ENCODE measurements around the gene POLN. TPM values are rescaled to one million over a fixed set of nuclear protein-coding genes. Genes with fewer than 3 reads are reported as not detected.

POLN gene
- total and polyA plus RNA-seq, 2 experiments from 2014 or later: 1.7 to 2.0 TPM

DNA sequence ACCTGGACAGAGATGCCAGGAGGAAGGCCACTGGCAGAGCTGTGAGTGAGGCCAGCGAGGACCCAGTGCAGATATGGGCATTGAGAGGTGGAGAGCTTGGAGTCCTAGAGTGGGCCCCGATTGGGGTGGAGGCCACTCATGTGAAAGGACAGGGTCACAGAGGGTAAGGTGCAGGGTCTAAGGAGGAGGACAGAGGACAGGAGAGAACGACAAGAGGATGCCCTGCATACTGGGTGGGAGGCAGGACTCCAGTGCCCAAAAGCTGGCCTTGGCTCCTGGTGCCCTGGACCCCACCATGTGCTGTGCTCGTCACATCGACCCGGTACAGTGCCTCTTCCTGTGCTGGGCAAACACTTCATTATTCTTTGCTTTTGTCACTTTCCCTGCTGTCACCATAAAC lies 116.1 kb downstream of the POLN start:
- 89% methylated on average over 6 of the region's 6 CpGs for WGBS (ENCODE audit: low lambda C conversion rate, missing lambda C conversion rate)
- no peak for TF ChIP-seq EZH2 (IDR thresholded peaks at IDR 0.05; ENCODE audit: borderline replicate concordance)
- no peak for TF ChIP-seq CTCF (IDR thresholded peaks at IDR 0.05; ENCODE audit: poor library complexity)
- TF ChIP-seq EZH2phosphoT487 (IDR thresholded peaks at IDR 0.05; ENCODE audit: low read depth, severe bottlenecking, unreplicated experiment): no peak
- DNase-seq (ENCODE audit: low spot score): no peak
- Histone ChIP-seq H3K9me2 (replicated peaks; ENCODE audit: insufficient read depth) (no peaks in the 10 kb centered on the region), H3K79me2 (no peaks in the 10 kb centered on the region), H3K4me3 (no peak overlapping the region), H3K27ac (no peak overlapping the region), H3K9me3 (ENCODE audit: low read depth) (no peaks in the 10 kb centered on the region), H3K4me1 (ENCODE audit: insufficient read depth) (no peaks in the 10 kb centered on the region), H3K27me3 (no peaks in the 10 kb centered on the region), H3K4me2 (no peak overlapping the region), H2AFZ (no peak overlapping the region), H3K36me3 (replicated peaks; ENCODE audit: insufficient read depth, low read depth) (no peaks in the 10 kb centered on the region), H4K20me1 (ENCODE audit: insufficient read depth, poor library complexity, severe bottlenecking) (no peaks in the 10 kb centered on the region)

DNA sequence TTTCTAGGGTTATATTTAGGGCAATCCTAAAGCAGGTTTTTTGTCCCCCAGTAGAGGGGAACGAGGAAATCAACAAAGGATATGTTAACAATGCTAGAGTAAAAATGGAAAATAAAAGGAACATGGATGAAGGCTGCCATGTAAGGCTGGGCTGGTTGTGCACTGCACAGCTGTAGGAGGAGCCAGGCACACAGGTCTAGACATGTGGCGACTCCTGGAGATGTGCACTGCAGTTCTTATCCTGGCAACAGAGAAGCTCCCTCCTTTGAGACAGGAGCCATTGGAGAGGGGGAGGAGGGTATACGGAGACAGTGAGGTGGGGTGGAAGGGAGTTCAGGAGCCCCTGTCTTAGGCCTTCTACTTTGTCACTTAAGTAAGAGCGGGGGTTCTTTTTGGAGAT lies 116.9 kb downstream of the POLN start:
- no peak overlapping the region for H3K4me3 ChIP-seq
- 90% methylated on average over 4 of the region's 4 CpGs for WGBS (ENCODE audit: low lambda C conversion rate, missing lambda C conversion rate)

DNA sequence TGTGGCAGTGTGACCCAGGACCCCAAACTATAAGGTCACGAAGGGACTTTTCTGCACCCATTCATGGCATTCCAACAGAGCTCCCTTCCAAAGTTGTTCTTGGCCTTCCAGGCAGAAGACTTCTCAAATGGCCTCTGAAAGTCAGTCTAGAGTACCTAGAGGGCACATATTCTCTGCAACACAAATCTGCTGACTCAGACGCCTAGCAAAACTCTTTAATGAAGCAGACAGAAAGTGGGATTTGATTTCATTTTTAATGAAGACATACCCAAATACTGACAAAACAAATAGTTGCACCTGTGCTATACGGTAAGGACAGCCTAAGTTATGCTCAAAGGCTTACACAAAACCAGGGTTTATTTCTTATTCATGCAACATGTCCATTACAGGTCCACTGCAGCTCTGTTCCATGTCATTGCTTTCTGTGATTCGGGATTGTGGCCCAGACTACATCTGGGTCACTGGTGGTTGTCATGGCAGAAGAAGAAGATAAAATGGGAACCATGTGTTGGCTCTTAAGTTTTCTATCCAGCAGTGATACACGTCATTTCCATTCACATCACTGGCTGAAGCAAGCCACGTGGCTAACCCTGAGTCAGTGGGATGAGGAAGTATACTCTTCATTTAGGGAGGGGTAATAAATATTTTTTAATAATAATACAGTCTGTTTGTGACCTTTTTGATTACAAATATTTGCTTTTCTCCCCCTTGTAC lies 125.1 kb downstream of the POLN start:
- no peaks in the 10 kb centered on the region for H4K20me1 ChIP-seq (ENCODE audit: insufficient read depth, poor library complexity, severe bottlenecking)
- no peak overlapping the region for H3K4me2 ChIP-seq
- DNase-seq (ENCODE audit: low spot score): no peak
- H3K27ac ChIP-seq: no peak overlapping the region
- H3K36me3 ChIP-seq (replicated peaks; ENCODE audit: insufficient read depth, low read depth): no peaks in the 10 kb centered on the region
- no peak overlapping the region for H3K4me3 ChIP-seq
- no peaks in the 10 kb centered on the region for H3K4me1 ChIP-seq (ENCODE audit: insufficient read depth)
- no peaks in the 10 kb centered on the region for H3K79me2 ChIP-seq
- no peaks in the 10 kb centered on the region for H3K9me3 ChIP-seq (ENCODE audit: low read depth)
- no peak for TF ChIP-seq EZH2phosphoT487 (IDR thresholded peaks at IDR 0.05; ENCODE audit: low read depth, severe bottlenecking, unreplicated experiment)
- H3K27me3 ChIP-seq: no peaks in the 10 kb centered on the region
- no peak overlapping the region for H2AFZ ChIP-seq
- no peaks in the 10 kb centered on the region for H3K9me2 ChIP-seq (replicated peaks; ENCODE audit: insufficient read depth)
- WGBS (ENCODE audit: low lambda C conversion rate, missing lambda C conversion rate): 90% methylated on average over 6 of the region's 6 CpGs

More for the DNA sequence above, 116.9 kb downstream of the POLN start:
- TF ChIP-seq CTCF (IDR thresholded peaks at IDR 0.05; ENCODE audit: poor library complexity) (no peak), EZH2 (IDR thresholded peaks at IDR 0.05; ENCODE audit: borderline replicate concordance) (no peak), EZH2phosphoT487 (IDR thresholded peaks at IDR 0.05; ENCODE audit: low read depth, severe bottlenecking, unreplicated experiment) (no peak)
- H3K36me3 ChIP-seq (replicated peaks; ENCODE audit: insufficient read depth, low read depth): no peaks in the 10 kb centered on the region
- no peak overlapping the region for H2AFZ ChIP-seq
- DNase-seq (ENCODE audit: low spot score): no peak
- no peaks in the 10 kb centered on the region for H3K9me2 ChIP-seq (replicated peaks; ENCODE audit: insufficient read depth)
- no peaks in the 10 kb centered on the region for H4K20me1 ChIP-seq (ENCODE audit: insufficient read depth, poor library complexity, severe bottlenecking)
- no peaks in the 10 kb centered on the region for H3K9me3 ChIP-seq (ENCODE audit: low read depth)
- H3K4me2 ChIP-seq: no peak overlapping the region
- no peaks in the 10 kb centered on the region for H3K79me2 ChIP-seq
- no peaks in the 10 kb centered on the region for H3K27me3 ChIP-seq
- H3K27ac ChIP-seq: no peak overlapping the region
- H3K4me1 ChIP-seq (ENCODE audit: insufficient read depth): no peaks in the 10 kb centered on the region

DNA sequence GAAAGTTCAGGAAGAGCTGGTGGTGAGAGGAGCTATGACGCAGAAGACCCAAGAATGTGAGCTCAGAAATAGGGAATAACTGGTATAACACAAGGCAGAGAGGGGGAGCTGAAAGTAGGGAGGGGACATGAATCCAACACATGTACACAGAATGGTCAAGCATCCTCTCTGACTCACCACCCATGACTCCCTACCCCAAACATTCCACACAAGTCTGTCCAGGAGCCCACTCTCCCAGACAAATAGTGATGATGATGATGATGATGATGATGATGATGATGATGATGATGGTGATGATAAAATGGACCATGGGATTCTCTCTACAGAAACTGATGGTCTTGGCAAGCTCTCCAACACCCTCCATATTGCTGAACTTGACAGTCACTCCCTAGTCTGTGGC lies 136.4 kb downstream of the POLN start:
- Histone ChIP-seq H3K9me3 (ENCODE audit: low read depth) (no peaks in the 10 kb centered on the region), H3K27me3 (no peaks in the 10 kb centered on the region), H3K4me3 (no peak overlapping the region), H2AFZ (no peak overlapping the region), H3K36me3 (replicated peaks; ENCODE audit: insufficient read depth, low read depth) (no peaks in the 10 kb centered on the region), H3K4me1 (ENCODE audit: insufficient read depth) (no peaks in the 10 kb centered on the region), H3K27ac (no peak overlapping the region), H4K20me1 (ENCODE audit: insufficient read depth, poor library complexity, severe bottlenecking) (no peaks in the 10 kb centered on the region), H3K9me2 (replicated peaks; ENCODE audit: insufficient read depth) (no peaks in the 10 kb centered on the region), H3K79me2 (no peaks in the 10 kb centered on the region), H3K4me2 (no peak overlapping the region)
- no peak for TF ChIP-seq EZH2phosphoT487 (IDR thresholded peaks at IDR 0.05; ENCODE audit: low read depth, severe bottlenecking, unreplicated experiment)
- TF ChIP-seq CTCF (IDR thresholded peaks at IDR 0.05; ENCODE audit: poor library complexity): no peak
- TF ChIP-seq EZH2 (IDR thresholded peaks at IDR 0.05; ENCODE audit: borderline replicate concordance): no peak
- 100% methylated on average over 1 of the region's 1 CpG for WGBS (ENCODE audit: low lambda C conversion rate, missing lambda C conversion rate)
- no peak for DNase-seq (ENCODE audit: low spot score)
